Keratinocyte (primary cell): ENCODE results near the gene CYP46A1. TPM values are rescaled to one million over a fixed set of nuclear protein-coding genes. Genes with fewer than 3 reads are reported as not detected.

Experiments
- DNase-seq: peaks from one replicate; pipeline ENCODE4 v3.0.0-alpha.2; 2011; ENCODE audit warnings: low read depth, missing footprints, low spot score
- FAIRE-seq: peaks from 2 replicates; lab custom pipeline; 2011; peaks lifted over from hg19 to GRCh38; lab: Jason Lieb, UNC
- H2AFZ ChIP-seq: 2 replicates; pipeline ENCODE4 v1.6.0; 2012; ENCODE audit warnings: low read length, control low read depth, inconsistent platforms; ENCODE audit not compliant: control insufficient read depth
- H3K27ac ChIP-seq: 2 replicates; pipeline ENCODE4 v1.5.1; 2011; ENCODE audit warnings: low read length; ENCODE audit not compliant: control insufficient read depth, insufficient read depth
- H3K27me3 ChIP-seq: 3 replicates; pipeline ENCODE4 v1.6.0; 2011; ENCODE audit warnings: low read length; ENCODE audit not compliant: control insufficient read depth, insufficient read depth; ENCODE audit errors: extremely low read depth
- H3K36me3 ChIP-seq, 2 experiments: 2 replicates in 1 of 2; 3 replicates in 1 of 2; pipeline ENCODE4 v1.5.1; 2011; ENCODE audit warnings: low read length in 2 of 2, mild to moderate bottlenecking in 1 of 2; ENCODE audit not compliant: control insufficient read depth in 2 of 2, insufficient read depth in 2 of 2; ENCODE audit errors: extremely low read depth in 1 of 2
- H3K4me1 ChIP-seq: 3 replicates; pipeline ENCODE4 v1.5.1; 2011; ENCODE audit warnings: low read length; ENCODE audit not compliant: control insufficient read depth, insufficient read depth; ENCODE audit errors: extremely low read depth
- H3K4me2 ChIP-seq: 3 replicates; pipeline ENCODE4 v1.6.0; 2011; ENCODE audit warnings: low read depth, low read length; ENCODE audit not compliant: control insufficient read depth, insufficient read depth; ENCODE audit errors: extremely low read depth
- H3K4me3 ChIP-seq, 3 experiments: fragments of 200-600 bp in 1 of 3; sonication (generic) in 1 of 3; 2 replicates in 2 of 3; 3 replicates in 1 of 3; pipeline ENCODE4 v1.5.1; 2011 to 2016; ENCODE audit warnings: low read length in 3 of 3, mild to moderate bottlenecking in 3 of 3, control low read depth in 2 of 3, inconsistent platforms in 1 of 3, low read depth in 1 of 3, mixed read lengths in 1 of 3, mixed run types in 1 of 3, moderate library complexity in 1 of 3; ENCODE audit not compliant: control insufficient read depth in 2 of 3, insufficient read depth in 2 of 3; ENCODE audit errors: extremely low read depth in 1 of 3
- H3K79me2 ChIP-seq: 2 replicates; pipeline ENCODE4 v1.6.0; 2012; ENCODE audit warnings: low read length; ENCODE audit not compliant: control insufficient read depth, insufficient read depth
- H3K9ac ChIP-seq: 3 replicates; pipeline ENCODE4 v1.6.0; 2011; ENCODE audit warnings: low read length; ENCODE audit not compliant: control insufficient read depth, insufficient read depth; ENCODE audit errors: extremely low read depth
- H3K9me1 ChIP-seq: 3 replicates; pipeline ENCODE4 v1.6.0; 2011; ENCODE audit warnings: low read length; ENCODE audit not compliant: control insufficient read depth, insufficient read depth; ENCODE audit errors: extremely low read depth
- H3K9me3 ChIP-seq: 2 replicates; pipeline ENCODE4 v1.5.1; 2012; ENCODE audit warnings: low read depth, low read length; ENCODE audit not compliant: control insufficient read depth
- H4K20me1 ChIP-seq: 3 replicates; pipeline ENCODE4 v1.6.0; 2011; ENCODE audit warnings: low read length; ENCODE audit not compliant: control insufficient read depth, insufficient read depth; ENCODE audit errors: extremely low read depth
- CTCF ChIP-seq, 3 experiments: IDR thresholded peaks in 1 of 3; conservative IDR thresholded peaks in 1 of 3; optimal IDR thresholded peaks in 1 of 3; 2 replicates in 2 of 3; 3 replicates in 1 of 3; pipeline versions ENCODE3 to v1.5.1; 2011; ENCODE audit warnings: low read length in 3 of 3, mild to moderate bottlenecking in 3 of 3, moderate library complexity in 2 of 3, control low read depth in 1 of 3, inconsistent platforms in 1 of 3; ENCODE audit not compliant: insufficient read depth in 2 of 3; ENCODE audit errors: extremely low read depth in 1 of 3
- EZH2 ChIP-seq: IDR thresholded peaks from one replicate; pipeline ENCODE4 v1.6.1; 2012; ENCODE audit warnings: inconsistent platforms, mild to moderate bottlenecking, low read length, moderate library complexity
- dilution Hi-C: fragments of 300-500 bp; cut with MboI; formaldehyde crosslinking; loops from one replicate; pipeline ENCODE4 v1.7.0; 2020; ENCODE audit warnings: low sequenced_read_pairs; ENCODE audit not compliant: extremely low pct_ligation_motif_present
- polyA plus RNA-seq, 5 experiments: library from polyadenylated mRNA; depleted of rRNA in 3 of 5; stranded (reverse) in 3 of 5; stranded (forward) in 1 of 5; unstranded in 1 of 5; fragments of >200 nt; gene quantifications; 1 replicate in 1 of 5; 2 replicates in 3 of 5; 3 replicates in 1 of 5; pipeline versions ENCODE4 v1.2.1 to v1.2.3, GENCODE V29; 2011 to 2012; ENCODE audit warnings: missing spikeins in 2 of 5, low read depth in 1 of 5, low replicate concordance in 1 of 5

Gene CYP46A1
- polyA plus RNA-seq, 1 donor (not counting 4 experiments of a cell fraction or from before 2014, with no cell fraction given), result 0.01 TPM

- no peak overlapping the region for H3K4me2 ChIP-seq
- no peaks in the 10 kb centered on the region for H3K4me1 ChIP-seq
- DNase-seq (no peak), FAIRE-seq (no peak)
- TF ChIP-seq EZH2, result no peak
- no peak for TF ChIP-seq CTCF (optimal IDR thresholded peaks at IDR 0.05 in 1 of 3, IDR thresholded peaks at IDR 0.05 in 1 of 3, conservative IDR thresholded peaks at IDR 0.05 in 1 of 3; ENCODE audit: extremely low read depth in 1 of 3, insufficient read depth in 2 of 3, low read length in 3 of 3)
- H3K9me3 ChIP-seq, result no peaks in the 10 kb centered on the region
- H3K36me3 ChIP-seq, result no peaks in the 10 kb centered on the region
- H4K20me1 ChIP-seq, result peaks cover 3% of the 10 kb centered on the region
- no peak overlapping the region for H3K27ac ChIP-seq
- no peak overlapping the region for H3K9ac ChIP-seq
- dilution Hi-C loops, result loop anchor here (25.0 kb wide), 1 partner anchor 140 kb away; no protein-coding TSS in a partner anchor
- H3K27me3 ChIP-seq, result peaks cover 26% of the 10 kb centered on the region
- no peak overlapping the region for H3K4me3 ChIP-seq
- no peak overlapping the region for H2AFZ ChIP-seq
- H3K79me2 ChIP-seq, result no peaks in the 10 kb centered on the region
- H3K9me1 ChIP-seq, result no peaks in the 10 kb centered on the region
These were observed 38.6 kb downstream of the CYP46A1 start for GRCh38 chr14:99722741-99723140.

DNA sequence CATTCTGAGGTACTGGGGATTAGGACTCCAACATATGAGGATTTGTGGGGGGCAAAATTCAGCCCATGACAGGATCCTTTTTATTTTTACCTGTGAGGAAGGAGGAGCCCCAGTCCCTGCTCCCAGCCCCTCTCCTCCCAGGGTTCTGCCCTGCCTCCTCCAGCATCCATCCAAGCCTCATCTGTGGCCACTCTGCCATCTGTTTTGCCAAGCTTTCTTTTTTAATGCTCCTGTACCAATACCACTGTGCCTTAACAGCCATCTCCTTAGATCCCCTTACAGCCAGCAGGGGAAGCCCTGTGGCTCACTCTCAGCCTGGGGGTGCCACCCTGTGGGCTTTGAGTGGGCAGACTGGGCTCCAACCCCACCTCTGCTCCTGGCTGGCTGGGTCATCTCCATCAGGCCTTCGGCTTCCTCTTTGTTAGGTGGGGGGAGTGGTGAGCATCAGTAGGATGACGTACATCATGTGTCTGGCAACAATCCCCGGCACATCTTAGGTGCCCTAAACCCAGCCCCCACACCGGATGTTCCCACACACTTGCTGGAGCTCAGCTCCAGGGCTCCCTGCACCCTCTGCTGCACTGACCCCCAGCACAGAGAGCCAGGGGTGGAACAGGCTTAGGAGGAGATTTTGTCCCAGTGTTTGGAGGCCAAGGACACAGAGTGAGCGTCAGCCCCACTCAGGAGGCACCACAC lies 40.2 kb downstream of the CYP46A1 start:
- H3K36me3 ChIP-seq, result no peaks in the 10 kb centered on the region
- peaks cover 3% of the 10 kb centered on the region for H4K20me1 ChIP-seq
- H3K27me3 ChIP-seq, result peaks cover 33% of the 10 kb centered on the region
- H3K27ac ChIP-seq, result no peak overlapping the region
- FAIRE-seq (no peak), DNase-seq (no peak)
- dilution Hi-C loops, result loop anchor here (25.0 kb wide), 1 partner anchor 138 kb away; no protein-coding TSS in a partner anchor
- H3K9me1 ChIP-seq, result no peaks in the 10 kb centered on the region
- no peaks in the 10 kb centered on the region for H3K9me3 ChIP-seq
- H3K4me3 ChIP-seq, result no peak overlapping the region
- H2AFZ ChIP-seq, result no peak overlapping the region
- H3K79me2 ChIP-seq, result no peaks in the 10 kb centered on the region
- no peaks in the 10 kb centered on the region for H3K4me1 ChIP-seq
- H3K4me2 ChIP-seq, result no peak overlapping the region
- no peak overlapping the region for H3K9ac ChIP-seq
- TF ChIP-seq CTCF (optimal IDR thresholded peaks at IDR 0.05 in 1 of 3, IDR thresholded peaks at IDR 0.05 in 1 of 3, conservative IDR thresholded peaks at IDR 0.05 in 1 of 3; ENCODE audit: extremely low read depth in 1 of 3, insufficient read depth in 2 of 3, low read length in 3 of 3) (no peak), EZH2 (no peak)
